Brain pericyte (primary cell): Measurements from ENCODE around the gene AMD1.
"Not testable (repeated sequence)": the region's sequence is repeated elsewhere in the genome, so short reads cannot be mapped to it uniquely, and the experiment has no call there.

Experiments used
- DNase-seq: peaks from one replicate; pipeline ENCODE4 v3.0.0-alpha.2; 2012; ENCODE audit warnings: low read depth, low spot score

The AMD1 gene

GRCh38 chr6:110873981-110874879 is at the start of gene AMD1:
Gene AMD1, plus strand, starts transcription at chr6:110874785. Its CDS starts 321 bp downstream, at chr6:110875106.
- peak; percentile 91 for DNase-seq

- no peak for DNase-seq
Observed at GRCh38 chr6:110826236-110827129, 48.1 kb upstream of the AMD1 start.

GRCh38 chr6:110828396-110828795 is 46.2 kb upstream of the AMD1 start:
- no peak for DNase-seq

GRCh38 chr6:110831405-110831804 is 43.2 kb upstream of the AMD1 start:
- DNase-seq, result no peak

- DNase-seq, result no peak
Observed at GRCh38 chr6:110833831-110834230, 40.8 kb upstream of the AMD1 start.

GRCh38 chr6:110835751-110836150 is 38.8 kb upstream of the AMD1 start:
- DNase-seq, result not testable (repeated sequence)

- DNase-seq, result no peak
Observed at GRCh38 chr6:110841266-110841665, 33.3 kb upstream of the AMD1 start.

GRCh38 chr6:110849781-110850180 is 24.8 kb upstream of the AMD1 start:
- DNase-seq, result no peak

- no peak for DNase-seq
Observed at GRCh38 chr6:110852773-110853172, 21.8 kb upstream of the AMD1 start.

- no peak for DNase-seq
Observed at GRCh38 chr6:110853754-110854477, 20.7 kb upstream of the AMD1 start.

GRCh38 chr6:110856296-110856695 is 18.3 kb upstream of the AMD1 start:
- no peak for DNase-seq

- no peak for DNase-seq
Observed at GRCh38 chr6:110858016-110858415, 16.6 kb upstream of the AMD1 start.

GRCh38 chr6:110858562-110859214 is 15.9 kb upstream of the AMD1 start:
- DNase-seq, result no peak

- no peak for DNase-seq
Observed at GRCh38 chr6:110859335-110859792, 15.2 kb upstream of the AMD1 start.

- no peak for DNase-seq
Observed at GRCh38 chr6:110864824-110865223, 9.8 kb upstream of the AMD1 start.

- DNase-seq, result no peak
Observed at GRCh38 chr6:110874880-110875547, 429 bp downstream of the AMD1 start.

- no peak for DNase-seq
Observed at GRCh38 chr6:110875548-110876169, 1.1 kb downstream of the AMD1 start.

- DNase-seq, result peak; percentile 52
Observed at GRCh38 chr6:110876170-110876773, 1.7 kb downstream of the AMD1 start.

- no peak for DNase-seq
Observed at GRCh38 chr6:110876806-110877564, 2.4 kb downstream of the AMD1 start.
